ENCODE data around the gene ZNF341. TPM values are rescaled to one million over a fixed set of nuclear protein-coding genes. Genes with fewer than 3 reads are reported as not detected.

Gene ZNF341
- total and polyA plus RNA-seq, 9 of the 15 experiments (the other 6 are each of a cell fraction or from before 2014, with no cell fraction given): 0.08 to 2.6 (median 1.0) TPM

DNA sequence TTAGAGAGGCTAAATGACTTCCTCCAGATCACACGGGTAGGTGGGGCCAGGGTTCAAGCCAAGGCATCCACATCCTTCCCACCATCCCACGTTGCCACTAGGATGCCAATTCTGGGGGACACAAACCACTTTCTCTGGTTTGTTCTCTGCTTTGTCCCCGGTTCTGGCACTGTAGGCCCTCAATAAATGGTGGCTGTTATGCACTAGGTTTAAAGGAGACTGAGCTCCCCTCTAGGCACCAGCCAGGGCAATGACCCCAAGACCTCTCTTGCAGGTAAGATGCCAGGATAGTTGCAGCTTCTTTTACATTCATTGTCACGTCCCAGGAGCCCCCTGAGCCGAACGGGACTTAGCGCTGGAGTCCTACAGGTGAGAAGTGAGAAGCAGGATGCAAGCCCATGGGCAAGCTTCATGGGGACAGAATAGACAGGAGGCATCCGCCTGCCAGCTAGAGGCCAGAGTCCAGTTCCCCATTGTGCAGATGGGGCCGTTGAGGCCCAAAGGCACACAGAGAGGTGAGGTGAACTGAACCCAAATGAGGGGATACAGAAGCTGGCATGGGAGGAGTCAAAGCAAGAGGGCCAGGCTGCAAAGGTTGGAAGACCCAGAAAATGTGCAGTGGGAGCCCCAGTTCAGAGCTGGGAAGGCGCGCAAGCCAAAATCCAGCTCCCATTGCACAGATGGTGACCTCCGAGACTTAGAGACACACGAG lies 12.4 kb upstream of the ZNF341 start (continued):
- TF ChIP-seq ZNF518B (CRISPR knock-in tag; IDR thresholded peaks at IDR 0.05) (no peak), RBM25 (IDR thresholded peaks at IDR 0.05; ENCODE audit: low read depth, low read length, severe bottlenecking) (no peak), CHD1 (IDR thresholded peaks at IDR 0.05; ENCODE audit: low read length) (peak; percentile 36), ZNF175 (CRISPR knock-in tag; IDR thresholded peaks at IDR 0.05; ENCODE audit: low read depth) (no peak), CAMTA2 (CRISPR knock-in tag; conservative IDR thresholded peaks at IDR 0.05) (no peak), LCOR (CRISPR knock-in tag; IDR thresholded peaks at IDR 0.05) (0 out of 2 replicates have a peak, but pooled peaks have one; percentile 25), ZNF551 (CRISPR knock-in tag; IDR thresholded peaks at IDR 0.05) (no peak), TFAM (CRISPR knock-in tag; conservative IDR thresholded peaks at IDR 0.05) (no peak), SPI1 (IDR thresholded peaks at IDR 0.05; ENCODE audit: borderline replicate concordance, low read depth, low read length) (0 out of 2 replicates have a peak, but pooled peaks have one; percentile 8), SMAD3 (CRISPR knock-in tag; conservative IDR thresholded peaks at IDR 0.05) (no peak), TAL1 (IDR thresholded peaks at IDR 0.05) (no peak), PTTG1 (tag; IDR thresholded peaks at IDR 0.05; ENCODE audit: low read depth) (no peak), SMARCE1 (IDR thresholded peaks at IDR 0.05) (no peak), PTBP1 (IDR thresholded peaks at IDR 0.05; ENCODE audit: low read depth, low read length) (peak; percentile 80; the same call in 1 of the 2 replicates), SRSF1 (IDR thresholded peaks at IDR 0.05; ENCODE audit: low read depth, low read length) (no peak), PHF21A (IDR thresholded peaks at IDR 0.05; ENCODE audit: borderline replicate concordance, low read depth) (no peak), TAF1 (IDR thresholded peaks at IDR 0.05; ENCODE audit: control insufficient read depth, extremely low read depth, insufficient read depth, low read length, severe bottlenecking) (no peak), NR3C1 (CRISPR knock-in tag; IDR thresholded peaks at IDR 0.05) (no peak), CBX1 (IDR thresholded peaks at IDR 0.05; ENCODE audit: low read depth) (no peak), ZNF316 (IDR thresholded peaks at IDR 0.05) (no peak), TAF9B (IDR thresholded peaks at IDR 0.05; ENCODE audit: partially characterized antibody) (no peak), ELK3 (CRISPR knock-in tag; IDR thresholded peaks at IDR 0.05) (no peak), FOXA1 (IDR thresholded peaks at IDR 0.05; ENCODE audit: borderline replicate concordance) (no peak)
- TF ChIP-seq, protein P1, sequence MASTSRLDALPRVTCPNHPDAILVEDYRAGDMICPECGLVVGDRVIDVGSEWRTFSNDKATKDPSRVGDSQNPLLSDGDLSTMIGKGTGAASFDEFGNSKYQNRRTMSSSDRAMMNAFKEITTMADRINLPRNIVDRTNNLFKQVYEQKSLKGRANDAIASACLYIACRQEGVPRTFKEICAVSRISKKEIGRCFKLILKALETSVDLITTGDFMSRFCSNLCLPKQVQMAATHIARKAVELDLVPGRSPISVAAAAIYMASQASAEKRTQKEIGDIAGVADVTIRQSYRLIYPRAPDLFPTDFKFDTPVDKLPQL (IDR thresholded peaks at IDR 0.05; ENCODE audit: extremely low read depth, insufficient read length): peak; percentile 53
- TF ChIP-seq, protein P2, sequence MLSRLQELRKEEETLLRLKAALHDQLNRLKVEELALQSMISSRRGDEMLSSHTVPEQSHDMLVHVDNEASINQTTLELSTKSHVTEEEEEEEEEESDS (CRISPR knock-in tag; IDR thresholded peaks at IDR 0.05): no peak

Data from K562 (cell line).